ENCODE results near the gene FXYD2. TPM values are rescaled to one million over a fixed set of nuclear protein-coding genes. Genes with fewer than 3 reads are reported as not detected.

The FXYD2 gene
- total and polyA plus RNA-seq, 2 of the 8 experiments (the other 6 are each of a cell fraction or from before 2014, with no cell fraction given) = 0.89 to 1.1 TPM

DNA sequence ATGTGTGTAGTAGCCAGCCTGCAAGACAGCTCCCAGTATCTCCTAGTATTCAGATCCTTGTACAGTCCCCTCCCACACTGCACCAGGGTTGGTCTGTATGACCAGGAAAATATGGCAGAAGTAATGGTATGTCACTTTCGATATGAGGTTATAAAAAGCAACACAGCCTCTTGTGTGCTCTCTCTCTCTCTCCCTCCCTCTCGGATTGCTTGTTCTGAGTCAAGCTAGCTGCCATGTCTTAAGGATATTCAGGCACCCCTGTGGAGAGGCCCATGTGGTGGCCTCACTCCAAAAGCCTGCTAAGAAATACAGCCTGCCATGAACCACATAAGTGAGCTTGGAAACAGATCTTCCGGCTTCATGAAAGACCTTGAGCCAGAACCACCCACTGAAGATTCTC lies 26.6 kb upstream of the FXYD2 start (continued):
- TF ChIP-seq RXRA (IDR thresholded peaks at IDR 0.05; ENCODE audit: insufficient read depth, low read depth, low read length) = no peak
- no peak for TF ChIP-seq FOSL1 (IDR thresholded peaks at IDR 0.05; ENCODE audit: insufficient read depth, low read depth, low read length)
